NCI-H345 treated with DMSO at 0.1 percent for 48 hours (cell line): ENCODE results near the gene TPST1.
"Not testable (repeated sequence)": the region's sequence is repeated elsewhere in the genome, so short reads cannot be mapped to it uniquely, and the experiment has no call there.

Experiments
- DNase-seq: peaks from one replicate; lab custom pipeline; 2025; ENCODE audit not compliant: unreplicated experiment; lab: John Stamatoyannopoulos, UW

TPST1 gene

GRCh38 chr7:66204822-66205740, at the start of gene TPST1:
Gene TPST1, plus strand, starts transcription at chr7:66205334. Its CDS starts 35,092 bp downstream, at chr7:66240426.
- DNase-seq = peak; percentile 70

GRCh38 chr7:66156035-66156434, 49.1 kb upstream of the TPST1 start:
- not testable (repeated sequence) for DNase-seq

GRCh38 chr7:66157060-66157459, 48.1 kb upstream of the TPST1 start:
- no peak for DNase-seq

DNA sequence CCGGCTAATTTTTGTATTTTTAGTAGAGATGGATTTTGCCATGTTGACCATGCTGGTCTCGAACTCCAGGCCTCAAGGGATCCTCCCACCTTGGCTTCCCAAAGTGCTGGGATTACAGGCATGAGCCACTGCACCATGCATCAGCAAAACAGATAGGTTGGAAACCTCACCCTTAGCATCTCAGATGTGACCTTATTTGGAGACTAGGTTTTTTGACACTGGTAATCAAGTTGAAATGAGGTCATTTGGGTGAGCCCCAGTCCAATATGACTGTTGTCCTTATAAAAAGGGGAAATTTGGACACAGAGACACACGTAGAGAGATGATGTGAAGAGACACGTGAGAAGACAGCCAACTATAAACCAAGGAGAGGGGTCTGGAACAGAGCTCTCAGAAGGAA, 42.5 kb upstream of the TPST1 start:
- DNase-seq = no peak

- DNase-seq = no peak
Observed at GRCh38 chr7:66163186-66163610, 41.9 kb upstream of the TPST1 start.

- DNase-seq = no peak
Observed at GRCh38 chr7:66164356-66164755, 40.8 kb upstream of the TPST1 start.

GRCh38 chr7:66167773-66168387, 37.3 kb upstream of the TPST1 start:
- DNase-seq = peak; percentile 53

- no peak for DNase-seq
Observed at GRCh38 chr7:66169616-66170015, 35.5 kb upstream of the TPST1 start.

DNA sequence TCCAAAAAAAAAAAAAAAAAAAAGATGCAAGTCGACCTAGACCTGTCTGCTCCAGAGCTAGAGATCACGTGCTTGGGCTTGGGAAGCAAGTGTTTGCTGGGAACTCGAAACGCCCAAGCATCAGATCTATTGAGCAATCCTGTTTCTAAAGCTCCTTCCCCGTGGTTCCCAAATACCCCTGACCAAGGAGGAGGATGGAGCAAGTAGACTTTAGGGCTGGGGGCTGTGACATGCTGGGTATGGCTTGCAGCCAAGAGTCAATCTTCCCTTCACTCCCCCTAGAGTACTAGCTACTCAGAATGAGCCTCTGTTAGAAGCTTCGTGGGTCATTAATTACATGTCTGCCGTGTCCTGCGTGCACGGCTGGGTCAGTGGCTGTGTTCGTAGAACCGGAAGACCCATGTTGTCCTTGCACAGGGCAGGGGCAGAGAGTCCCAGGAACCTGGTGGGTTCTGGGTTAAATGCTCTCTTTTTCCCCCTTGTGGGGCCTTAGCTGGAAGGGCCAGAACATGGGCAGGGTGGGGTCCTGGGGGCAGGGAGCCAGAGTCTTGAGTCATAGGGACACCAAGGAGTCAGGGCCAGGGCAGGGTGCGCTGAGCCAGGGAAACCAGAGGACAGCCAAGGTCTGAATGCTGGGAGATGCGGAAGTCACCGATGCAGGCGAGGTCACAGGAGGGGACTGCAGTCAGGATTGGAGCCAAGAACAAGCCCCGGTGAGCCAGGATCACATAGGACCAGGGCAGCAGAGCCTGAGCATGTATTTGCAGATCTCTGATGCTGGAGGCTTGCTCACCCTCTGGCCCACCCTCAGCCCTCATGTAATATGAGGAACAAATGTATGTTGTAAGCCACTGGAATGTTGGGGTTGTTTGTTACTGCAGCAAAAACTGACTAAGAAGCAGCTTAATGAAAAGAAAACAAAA, 34.6 kb upstream of the TPST1 start:
- DNase-seq = no peak

DNA sequence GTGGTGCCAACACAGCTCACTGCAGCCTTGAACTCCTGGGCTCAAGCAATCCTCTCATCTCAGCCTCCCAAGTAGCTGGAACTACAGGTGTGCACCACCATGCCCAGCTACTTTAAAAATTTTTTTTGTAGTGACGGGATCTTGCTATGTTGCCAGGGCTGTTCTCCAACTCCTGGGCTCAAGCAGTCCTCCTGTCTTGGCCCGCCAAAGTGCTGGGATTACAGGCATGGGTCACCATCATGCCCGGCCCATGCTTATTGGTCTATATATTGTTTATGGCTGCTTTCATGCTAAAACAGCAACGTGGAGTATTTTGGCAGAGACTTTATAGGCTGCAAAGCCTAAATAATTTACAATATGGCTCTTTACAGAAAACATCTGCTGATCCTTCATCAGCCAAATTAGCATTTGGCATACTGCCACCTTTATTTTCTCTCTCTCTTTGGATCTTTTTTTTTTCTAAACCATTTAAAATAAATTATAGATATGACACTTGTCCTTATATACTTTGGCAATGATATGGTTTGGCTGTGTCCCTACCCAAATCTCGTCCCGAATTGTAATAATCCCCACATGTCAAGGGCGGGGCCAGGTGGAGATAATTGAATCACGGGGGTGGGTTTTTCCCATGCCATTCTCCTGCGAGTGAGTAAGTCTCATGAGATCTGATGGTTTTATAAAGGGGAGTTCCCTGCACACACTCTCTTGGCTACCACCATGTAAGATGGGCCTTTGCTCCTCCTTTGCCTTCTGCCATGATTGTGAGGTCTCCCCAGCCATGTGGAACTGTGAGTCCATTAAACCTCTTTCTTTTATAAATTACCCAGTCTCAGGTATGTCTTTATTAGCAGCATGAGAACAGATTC, 32.4 kb upstream of the TPST1 start:
- DNase-seq = not testable (repeated sequence)

DNA sequence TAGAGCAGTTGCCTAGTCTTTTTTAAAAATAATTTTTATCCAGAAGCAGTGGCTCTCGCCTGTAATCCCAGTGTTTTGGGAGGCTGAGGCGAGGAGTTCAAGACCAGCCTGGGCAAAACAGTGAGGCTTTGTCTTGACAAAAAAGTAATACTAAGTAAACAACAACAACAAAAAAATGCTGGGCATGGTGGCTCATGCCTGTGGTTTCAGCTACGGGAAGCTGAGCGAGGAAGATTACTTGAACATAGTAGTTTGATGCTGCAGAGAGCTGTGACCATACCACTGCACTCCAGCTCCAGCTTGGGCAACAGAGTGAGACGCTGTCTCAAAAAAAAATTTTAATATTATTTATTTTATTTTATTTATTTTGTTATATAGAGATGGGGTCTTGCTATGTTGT, 31.3 kb upstream of the TPST1 start:
- no peak for DNase-seq

DNA sequence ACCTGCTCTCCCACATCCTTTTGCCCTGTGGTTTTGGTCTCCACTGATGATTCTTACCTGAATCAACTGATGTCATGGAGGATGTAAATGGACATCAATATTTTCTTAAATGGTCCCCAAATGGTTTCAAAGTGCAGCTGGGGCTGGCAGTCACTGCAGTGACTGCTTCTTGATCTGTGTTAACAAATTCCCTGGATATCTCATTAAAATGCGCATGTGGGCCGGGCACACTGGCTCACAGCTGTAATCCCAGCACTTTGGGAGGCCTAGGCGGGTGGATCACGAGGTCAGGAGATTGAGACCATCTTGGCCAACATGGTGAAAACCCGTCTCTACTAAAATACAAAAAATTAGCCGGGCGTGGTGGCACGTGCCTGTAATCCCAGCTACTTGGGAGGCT, 30.1 kb upstream of the TPST1 start:
- DNase-seq = not testable (repeated sequence)

- no peak for DNase-seq
Observed at GRCh38 chr7:66176914-66177313, 28.2 kb upstream of the TPST1 start.

GRCh38 chr7:66178258-66178657, 26.9 kb upstream of the TPST1 start:
- DNase-seq = no peak

DNA sequence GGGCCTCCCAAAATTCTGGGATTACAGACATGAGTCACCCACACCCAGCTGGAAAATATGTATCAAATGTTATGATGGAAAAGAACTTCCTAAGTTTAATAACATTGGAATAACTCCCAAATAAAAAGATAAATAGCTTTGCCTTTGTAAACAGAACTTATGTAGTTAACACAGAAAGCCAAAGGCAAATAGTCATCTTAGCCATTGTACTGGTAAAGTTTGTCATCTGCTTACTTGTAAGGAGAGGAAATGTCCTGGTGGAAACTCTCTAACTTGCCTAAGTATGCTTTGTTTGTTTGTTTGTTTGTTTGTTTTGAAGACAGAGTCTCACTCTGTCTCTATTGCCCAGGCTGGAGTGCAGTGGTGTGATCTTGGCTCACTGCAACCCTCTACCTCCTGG, 23.8 kb upstream of the TPST1 start:
- no peak for DNase-seq

- DNase-seq = no peak
Observed at GRCh38 chr7:66181845-66182244, 23.3 kb upstream of the TPST1 start.

GRCh38 chr7:66182920-66183319, 22.2 kb upstream of the TPST1 start:
- no peak for DNase-seq

DNA sequence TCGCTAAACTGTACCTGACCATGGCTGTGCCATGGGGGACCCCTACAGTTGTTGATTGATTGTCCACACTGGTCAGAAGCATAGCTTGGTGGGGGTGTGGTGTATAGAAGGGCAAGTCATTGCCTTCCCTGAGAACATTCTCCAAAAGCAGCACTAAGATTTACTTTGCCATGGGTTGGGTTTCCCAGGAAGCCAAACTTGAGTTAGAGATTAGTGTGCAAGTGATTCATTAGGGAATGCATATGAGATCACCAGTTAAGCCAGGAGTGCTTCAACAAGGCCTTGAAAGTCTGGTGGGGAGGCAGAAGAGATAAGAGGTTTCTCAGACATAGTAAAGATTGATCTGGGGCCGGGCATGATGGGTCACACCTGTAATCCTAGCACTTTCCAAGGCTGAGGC, 21.4 kb upstream of the TPST1 start:
- no peak for DNase-seq

GRCh38 chr7:66185680-66186187, 19.4 kb upstream of the TPST1 start:
- no peak for DNase-seq

- DNase-seq = no peak
Observed at GRCh38 chr7:66186991-66187390, 18.1 kb upstream of the TPST1 start.
